ENCODE measurements around the gene DYRK4. TPM values are rescaled to one million over a fixed set of nuclear protein-coding genes. Genes with fewer than 3 reads are reported as not detected.

Gene DYRK4
- total and polyA plus RNA-seq, 2 of the 13 experiments (the other 11 are each of a cell fraction or from before 2014, with no cell fraction given) = 29.4 to 40.2 TPM

DNA sequence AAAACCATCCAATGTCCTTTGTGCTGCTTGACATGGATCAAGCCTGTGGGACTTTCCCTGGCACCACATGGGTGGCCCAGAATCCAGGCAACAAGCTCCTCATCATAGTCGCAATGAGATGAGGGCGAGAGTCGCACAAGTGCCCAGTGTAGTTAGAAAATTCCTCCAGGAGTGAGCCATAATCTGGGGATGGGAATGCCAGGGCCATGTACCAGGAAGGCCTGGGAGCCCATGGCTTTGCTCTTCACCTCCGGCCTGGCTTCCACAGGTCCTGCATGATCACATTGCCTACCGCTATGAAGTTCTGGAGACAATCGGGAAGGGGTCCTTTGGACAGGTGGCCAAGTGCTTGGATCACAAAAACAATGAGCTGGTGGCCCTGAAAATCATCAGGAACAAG lies 33.9 kb downstream of the DYRK4 start:
- BruUV-seq (replicated peaks) = no TSS peak
- H3K27me3 ChIP-seq (ENCODE audit: control insufficient read depth in 1 of 2, insufficient read depth in 2 of 2, low read length in 2 of 2) = peaks cover 2 to 25% of the 10 kb centered on the region in 2 experiments; a peak in 3 of 5 replicates
- 73% methylated on average over 6 of the region's 6 CpGs for WGBS (ENCODE audit: low lambda C conversion rate)

GRCh38 chr12:4603421-4603820 lies 41.4 kb downstream of the DYRK4 start:
- no peak overlapping the region for H3K4me3 ChIP-seq (replicated peaks in 1 of 3; ENCODE audit: insufficient read depth in 1 of 3, low read depth in 2 of 3, low read length in 3 of 3)
- POLR2A ChIA-PET = no interaction called here

More for the DNA sequence above, 33.9 kb downstream of the DYRK4 start:
- FAIRE-seq (no peak), DNase-seq (ENCODE audit: low spot score) (no peak), ATAC-seq (no peak)
- Histone ChIP-seq H3K27ac (ENCODE audit: extremely low read length, insufficient read depth, low read length) (no peak overlapping the region), H3K4me1 (ENCODE audit: insufficient read depth, low read length) (no peaks in the 10 kb centered on the region), H3K9me3 (ENCODE audit: low read length) (no peaks in the 10 kb centered on the region), H3K9ac (ENCODE audit: insufficient read depth, low read depth, low read length) (no peak overlapping the region), H3K79me2 (ENCODE audit: insufficient read depth, low read length) (no peaks in the 10 kb centered on the region), H3K36me3 (replicated peaks in 1 of 2; ENCODE audit: control insufficient read depth in 1 of 2, insufficient read depth in 2 of 2, low read length in 2 of 2) (no peaks in the 10 kb centered on the region), H2AFZ (ENCODE audit: low read length) (no peak overlapping the region), H3K4me3 (replicated peaks in 1 of 3; ENCODE audit: insufficient read depth in 1 of 3, low read depth in 2 of 3, low read length in 3 of 3) (no peak overlapping the region), H4K20me1 (ENCODE audit: insufficient read depth, low read length) (no peaks in the 10 kb centered on the region), H3K4me2 (ENCODE audit: low read depth, low read length) (no peak overlapping the region)
- ChIA-PET POLR2A (no interaction called here), CTCF (ENCODE audit: low intra/inter-chr PET ratio, low total read pairs) (no interaction called here)
- TF ChIP-seq SP140L (CRISPR knock-in tag; IDR thresholded peaks at IDR 0.05; ENCODE audit: borderline replicate concordance) (no peak), HOXA3 (CRISPR knock-in tag; IDR thresholded peaks at IDR 0.05) (no peak), ZNF543 (CRISPR knock-in tag; IDR thresholded peaks at IDR 0.05) (no peak)
- in situ Hi-C loops (cut with HindIII; ENCODE audit: extremely low pct_ligation_motif_present, low pct_unique_long_range_greater_than_20kb) (no loop called here), intact Hi-C loops (cut with micrococcal nuclease; ENCODE audit: unreplicated experiment) (no loop called here)

More at GRCh38 chr12:4603421-4603820, 41.4 kb downstream of the DYRK4 start:
- Histone ChIP-seq H3K27ac (ENCODE audit: extremely low read length, insufficient read depth, low read length) (no peak overlapping the region), H3K79me2 (ENCODE audit: insufficient read depth, low read length) (peaks cover 2% of the 10 kb centered on the region), H3K9me3 (ENCODE audit: low read length) (no peaks in the 10 kb centered on the region), H3K27me3 (ENCODE audit: control insufficient read depth in 1 of 2, insufficient read depth in 2 of 2, low read length in 2 of 2) (peaks cover under 1 to 9% of the 10 kb centered on the region in 2 experiments; a peak in 2 of 5 replicates), H3K4me2 (ENCODE audit: low read depth, low read length) (no peak overlapping the region), H3K36me3 (replicated peaks in 1 of 2; ENCODE audit: control insufficient read depth in 1 of 2, insufficient read depth in 2 of 2, low read length in 2 of 2) (no peaks in the 10 kb centered on the region; a peak in 1 of 5 replicates), H2AFZ (ENCODE audit: low read length) (no peak overlapping the region), H3K4me1 (ENCODE audit: insufficient read depth, low read length) (peaks cover 14% of the 10 kb centered on the region), H3K9ac (ENCODE audit: insufficient read depth, low read depth, low read length) (no peak overlapping the region), H4K20me1 (ENCODE audit: insufficient read depth, low read length) (no peaks in the 10 kb centered on the region)
- FAIRE-seq = no peak
- 30% methylated on average over 7 of the region's 7 CpGs for WGBS (ENCODE audit: low lambda C conversion rate)
- no peak for TF ChIP-seq NR2C2 (CRISPR knock-in tag; IDR thresholded peaks at IDR 0.05; ENCODE audit: borderline replicate concordance)
- no peak for TF ChIP-seq ZNF333 (CRISPR knock-in tag; IDR thresholded peaks at IDR 0.05; ENCODE audit: borderline replicate concordance)
- TF ChIP-seq, protein P1, sequence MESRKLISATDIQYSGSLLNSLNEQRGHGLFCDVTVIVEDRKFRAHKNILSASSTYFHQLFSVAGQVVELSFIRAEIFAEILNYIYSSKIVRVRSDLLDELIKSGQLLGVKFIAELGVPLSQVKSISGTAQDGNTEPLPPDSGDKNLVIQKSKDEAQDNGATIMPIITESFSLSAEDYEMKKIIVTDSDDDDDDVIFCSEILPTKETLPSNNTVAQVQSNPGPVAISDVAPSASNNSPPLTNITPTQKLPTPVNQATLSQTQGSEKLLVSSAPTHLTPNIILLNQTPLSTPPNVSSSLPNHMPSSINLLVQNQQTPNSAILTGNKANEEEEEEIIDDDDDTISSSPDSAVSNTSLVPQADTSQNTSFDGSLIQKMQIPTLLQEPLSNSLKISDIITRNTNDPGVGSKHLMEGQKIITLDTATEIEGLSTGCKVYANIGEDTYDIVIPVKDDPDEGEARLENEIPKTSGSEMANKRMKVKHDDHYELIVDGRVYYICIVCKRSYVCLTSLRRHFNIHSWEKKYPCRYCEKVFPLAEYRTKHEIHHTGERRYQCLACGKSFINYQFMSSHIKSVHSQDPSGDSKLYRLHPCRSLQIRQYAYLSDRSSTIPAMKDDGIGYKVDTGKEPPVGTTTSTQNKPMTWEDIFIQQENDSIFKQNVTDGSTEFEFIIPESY (CRISPR knock-in tag; IDR thresholded peaks at IDR 0.05) = no peak
- TF ChIP-seq MTERF4 (CRISPR knock-in tag; IDR thresholded peaks at IDR 0.05) = no peak
- CTCF ChIA-PET (ENCODE audit: low intra/inter-chr PET ratio, low total read pairs) = no interaction called here
- no peak for ATAC-seq
- no TSS peak for BruUV-seq (replicated peaks)
- DNase-seq (ENCODE audit: low spot score) = no peak
- in situ Hi-C loops (cut with HindIII; ENCODE audit: extremely low pct_ligation_motif_present, low pct_unique_long_range_greater_than_20kb) (no loop called here), intact Hi-C loops (cut with micrococcal nuclease; ENCODE audit: unreplicated experiment) (loop anchor here (10.0 kb wide), 1 partner anchor 151 kb away; no protein-coding TSS in a partner anchor)
